Measurements from ENCODE around the gene ATP2C2.

Gene ATP2C2

DNA sequence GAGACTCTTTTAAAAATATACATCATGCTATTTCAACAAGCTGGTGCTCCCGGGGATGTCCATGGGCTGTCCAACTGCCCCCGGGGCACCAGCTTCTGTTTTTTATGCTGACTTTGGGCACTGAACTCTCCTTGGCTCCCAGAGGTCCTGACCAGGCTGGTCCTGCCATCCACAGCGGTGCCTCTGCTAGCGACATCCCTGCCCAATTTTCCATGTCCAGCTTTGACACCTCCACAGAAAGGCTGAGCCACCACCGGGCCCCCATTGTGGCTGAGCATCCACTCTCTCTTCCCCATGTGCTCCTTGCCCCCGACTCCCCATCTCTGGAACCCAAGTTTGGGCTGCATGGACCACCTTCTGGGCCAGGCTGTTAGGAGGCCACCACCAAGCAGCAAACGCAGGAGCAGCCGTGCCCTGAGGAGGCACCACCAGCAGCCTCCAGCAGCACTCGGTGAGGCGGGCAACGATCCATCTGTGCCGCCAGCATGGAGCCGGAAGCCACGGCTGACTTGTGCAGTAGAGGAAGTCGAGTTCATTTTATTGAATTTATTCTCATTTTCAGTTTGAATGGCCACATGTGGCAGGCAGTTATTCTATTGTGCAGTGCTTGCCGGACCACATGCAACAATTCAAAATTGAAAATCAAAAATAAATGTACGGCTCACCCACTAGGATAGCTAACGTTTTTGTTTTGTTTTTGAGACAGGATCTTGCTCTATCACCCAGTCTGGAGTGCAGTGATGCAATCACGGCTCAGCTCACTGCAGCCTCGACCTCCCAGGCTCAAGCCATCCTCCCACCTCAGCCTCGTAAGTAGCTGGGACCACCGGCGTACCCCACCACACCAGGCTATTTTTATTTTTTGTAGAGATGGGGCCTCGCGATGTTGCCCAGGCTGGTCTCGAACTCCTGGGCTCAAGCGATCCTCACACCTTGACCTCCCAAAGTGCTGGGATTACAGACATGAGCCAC lies 139.0 kb downstream of the ATP2C2 start:
- intact Hi-C loops (cut with DNase I) = no loop called here
- peak in 1 of 42 donors; percentile 25 for DNase-seq

GRCh38 chr16:84508502-84508901 lies 140.2 kb downstream of the ATP2C2 start:
- intact Hi-C loops (cut with DNase I) = no loop called here
- DNase-seq = peak in 1 of 42 donors; percentile 14

- intact Hi-C loops (cut with DNase I) = no loop called here
- DNase-seq = peak in 1 of 42 donors; percentile 12
These were observed 141.0 kb downstream of the ATP2C2 start for GRCh38 chr16:84509032-84509950.

GRCh38 chr16:84511180-84511800 lies 143.0 kb downstream of the ATP2C2 start:
- peak; percentile 58 to 94 (median 85) for DNase-seq
- intact Hi-C loops (cut with DNase I) = loop anchor here (2.0 to 5.0 kb wide), 2 partner anchors 112 to 226 kb away; no protein-coding TSS in a partner anchor

DNA sequence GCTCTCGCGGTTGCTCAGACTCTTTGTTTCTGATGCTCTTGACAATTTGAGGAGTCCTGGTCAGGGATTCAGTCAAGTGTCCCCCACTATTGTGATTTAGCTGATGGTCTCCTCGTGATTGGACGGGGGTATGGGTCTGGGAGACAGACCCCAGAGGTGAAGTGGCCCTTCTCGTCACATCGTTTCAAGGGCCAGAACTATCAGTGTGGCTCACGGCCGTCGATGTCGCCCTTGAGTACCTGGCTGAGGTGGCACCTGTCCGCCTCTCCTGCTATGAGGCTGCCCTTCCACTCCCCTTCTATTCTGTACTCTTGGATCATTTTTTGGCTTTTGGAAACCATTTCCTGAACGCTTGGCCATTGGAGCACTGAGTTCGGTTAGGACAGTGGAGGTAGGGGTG lies 143.5 kb downstream of the ATP2C2 start:
- DNase-seq = peak in 1 of 42 donors; percentile 8
- intact Hi-C loops (cut with DNase I) = loop anchor here (2.0 to 5.0 kb wide), 2 partner anchors 111 to 225 kb away; no protein-coding TSS in a partner anchor

DNA sequence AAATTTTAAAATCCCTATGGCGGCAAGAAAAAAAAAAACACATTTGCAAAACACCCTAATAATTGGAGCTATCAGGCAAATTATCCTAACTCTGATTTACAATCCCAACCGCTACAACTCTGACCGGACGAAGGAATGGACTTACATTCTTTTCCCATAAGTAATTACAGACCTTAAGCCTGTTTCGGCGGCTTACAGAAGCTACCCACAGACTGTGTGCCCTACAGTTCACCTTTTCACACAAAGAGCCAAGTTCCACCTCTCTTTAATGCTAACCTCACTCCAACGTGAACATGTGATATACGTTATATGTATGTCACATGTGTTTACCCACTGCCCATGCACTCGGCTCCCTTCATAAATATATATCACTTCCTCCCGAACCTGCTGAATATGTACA lies 144.8 kb downstream of the ATP2C2 start:
- intact Hi-C loops (cut with DNase I) = loop anchor here (5.0 kb wide), 1 partner anchor 224 kb away; no protein-coding TSS in a partner anchor
- no peak for DNase-seq

DNA sequence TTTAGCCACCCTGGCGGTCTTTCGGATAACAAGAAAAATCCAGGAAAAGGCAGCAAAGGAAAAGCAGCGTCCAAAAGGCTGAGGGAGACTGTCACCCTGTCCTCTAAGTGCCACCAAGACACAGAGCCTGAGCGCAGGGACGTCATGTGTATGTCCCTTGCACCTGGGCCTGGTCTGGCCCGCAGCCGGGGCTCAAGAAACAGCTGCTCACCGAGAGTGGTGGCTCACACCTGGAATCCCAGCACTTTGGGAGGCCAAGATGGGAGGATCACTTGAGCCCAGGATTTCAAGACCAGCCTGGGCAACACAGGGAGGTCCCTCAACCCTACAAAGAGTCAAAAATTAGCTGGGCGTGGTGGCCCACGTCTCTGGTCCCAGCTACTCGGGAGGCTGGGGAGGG lies 145.3 kb downstream of the ATP2C2 start:
- DNase-seq = no peak

More for the DNA sequence above, 145.3 kb downstream of the ATP2C2 start:
- intact Hi-C loops (cut with DNase I) = loop anchor here (5.0 kb wide), 1 partner anchor 224 kb away; no protein-coding TSS in a partner anchor

Data from head of caudate nucleus (tissue), 42 donors.